Fibroblast of villous mesenchyme (primary cell): Measurements from ENCODE around the gene MSTN. TPM values are rescaled to one million over a fixed set of nuclear protein-coding genes. Genes with fewer than 3 reads are reported as not detected.
A peak's percentile ranks its signal among the peaks of the same experiment; 100 is the strongest.

Experiments
- DNase-seq: peaks from one replicate; pipeline ENCODE4 v3.0.0-alpha.2; 2010; ENCODE audit warnings: low read depth
- H3K4me3 ChIP-seq: 2 replicates; pipeline ENCODE4 v1.5.1; 2011; ENCODE audit warnings: low read depth, mild to moderate bottlenecking, low read length
- total RNA-seq: library from RNA; depleted of rRNA; stranded (reverse); fragments of >200 nt; gene quantifications from 2 replicates; pipeline ENCODE4 v1.2.3, GENCODE V29; 2012
- TF ChIP-seq, protein P1 (sequence below): IDR thresholded peaks from 2 replicates; pipeline ENCODE4 v1.5.1; 2012; ENCODE audit warnings: low read depth, mild to moderate bottlenecking, low read length; ENCODE audit not compliant: insufficient read depth

MSTN gene
- total RNA-seq, 1 donor: under 0.01 TPM

DNA sequence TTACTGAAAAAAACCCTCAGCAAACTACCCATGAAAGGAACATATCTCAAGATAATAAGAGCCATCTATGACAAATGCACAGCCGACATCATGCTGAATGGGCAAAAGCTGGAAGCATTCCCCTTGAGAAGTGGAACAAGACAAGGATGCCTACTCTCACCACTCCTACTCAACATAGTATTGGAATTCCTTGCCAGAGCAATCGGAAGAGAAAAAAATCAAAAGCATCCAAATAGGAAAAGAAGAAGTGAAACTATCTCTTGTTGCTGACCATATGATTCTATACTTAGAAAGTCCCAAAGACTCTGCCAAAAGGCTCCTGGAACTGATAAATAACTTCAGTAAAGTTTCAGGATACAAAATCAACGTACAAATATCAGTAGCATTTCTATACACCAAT, 40.6 kb upstream of the MSTN start:
- TF ChIP-seq, protein P1, sequence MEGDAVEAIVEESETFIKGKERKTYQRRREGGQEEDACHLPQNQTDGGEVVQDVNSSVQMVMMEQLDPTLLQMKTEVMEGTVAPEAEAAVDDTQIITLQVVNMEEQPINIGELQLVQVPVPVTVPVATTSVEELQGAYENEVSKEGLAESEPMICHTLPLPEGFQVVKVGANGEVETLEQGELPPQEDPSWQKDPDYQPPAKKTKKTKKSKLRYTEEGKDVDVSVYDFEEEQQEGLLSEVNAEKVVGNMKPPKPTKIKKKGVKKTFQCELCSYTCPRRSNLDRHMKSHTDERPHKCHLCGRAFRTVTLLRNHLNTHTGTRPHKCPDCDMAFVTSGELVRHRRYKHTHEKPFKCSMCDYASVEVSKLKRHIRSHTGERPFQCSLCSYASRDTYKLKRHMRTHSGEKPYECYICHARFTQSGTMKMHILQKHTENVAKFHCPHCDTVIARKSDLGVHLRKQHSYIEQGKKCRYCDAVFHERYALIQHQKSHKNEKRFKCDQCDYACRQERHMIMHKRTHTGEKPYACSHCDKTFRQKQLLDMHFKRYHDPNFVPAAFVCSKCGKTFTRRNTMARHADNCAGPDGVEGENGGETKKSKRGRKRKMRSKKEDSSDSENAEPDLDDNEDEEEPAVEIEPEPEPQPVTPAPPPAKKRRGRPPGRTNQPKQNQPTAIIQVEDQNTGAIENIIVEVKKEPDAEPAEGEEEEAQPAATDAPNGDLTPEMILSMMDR: no peak
- no peak for DNase-seq
- H3K4me3 ChIP-seq: no peak overlapping the region

DNA sequence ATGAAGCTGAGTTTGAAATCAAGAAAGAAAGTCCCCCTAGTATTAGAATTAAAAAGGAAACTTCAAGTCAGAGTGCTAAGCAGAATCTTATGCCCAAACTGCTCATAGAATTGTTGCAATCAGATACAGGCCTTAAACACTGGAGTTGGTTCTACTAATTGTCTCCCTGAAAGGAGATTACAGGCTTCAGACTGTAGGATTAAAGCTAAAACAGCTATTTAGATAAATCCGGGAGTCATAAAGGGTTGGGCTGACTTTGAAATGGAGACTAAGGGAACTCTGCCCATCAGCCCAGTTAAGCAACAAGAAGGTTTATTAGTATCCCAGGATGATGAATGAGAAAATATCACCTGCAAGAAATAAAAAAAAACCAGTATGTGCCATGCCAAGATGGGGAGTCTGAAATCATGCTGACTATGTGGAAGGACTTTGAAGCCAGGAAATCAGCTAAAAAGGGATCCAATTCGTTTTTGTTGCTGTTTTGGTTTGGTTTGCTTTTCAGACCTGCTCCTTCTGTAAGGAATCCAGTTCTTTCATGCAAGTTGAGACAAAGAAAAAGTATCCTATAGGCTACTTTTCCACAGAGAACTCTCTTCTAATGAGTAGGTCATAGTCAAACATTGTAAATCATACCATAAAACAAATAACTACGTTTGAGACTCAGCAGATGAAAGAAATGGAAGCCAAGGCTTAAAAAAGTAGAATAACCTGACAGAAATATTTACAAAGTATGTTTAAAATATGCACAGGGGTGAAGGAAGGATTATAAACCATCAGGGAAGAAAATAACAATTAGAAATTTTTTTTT, 37.6 kb upstream of the MSTN start:
- TF ChIP-seq, protein P1: no peak
- peak; percentile 14 for DNase-seq
- no peak overlapping the region for H3K4me3 ChIP-seq

DNA sequence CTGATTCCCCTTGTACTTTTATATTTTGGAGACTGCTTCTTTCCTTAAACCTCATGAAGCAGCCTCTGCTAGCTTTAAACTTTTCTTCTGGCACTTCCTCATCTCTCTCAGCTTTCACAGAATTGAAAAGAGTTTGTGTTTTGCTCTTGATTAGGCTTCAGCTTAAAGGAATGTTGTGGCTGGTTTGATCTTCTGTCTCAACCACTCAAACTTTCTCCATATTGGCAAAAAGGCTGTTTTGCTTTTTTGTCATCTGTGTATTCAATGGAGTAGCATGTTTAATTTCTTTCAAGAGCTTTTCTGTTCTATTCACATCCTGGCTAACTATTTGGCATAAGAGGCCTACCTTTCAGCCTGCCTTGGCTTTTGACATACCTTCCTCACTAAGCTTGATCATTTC, 36.3 kb upstream of the MSTN start:
- DNase-seq: no peak
- TF ChIP-seq, protein P1: no peak
- H3K4me3 ChIP-seq: no peak overlapping the region

DNA sequence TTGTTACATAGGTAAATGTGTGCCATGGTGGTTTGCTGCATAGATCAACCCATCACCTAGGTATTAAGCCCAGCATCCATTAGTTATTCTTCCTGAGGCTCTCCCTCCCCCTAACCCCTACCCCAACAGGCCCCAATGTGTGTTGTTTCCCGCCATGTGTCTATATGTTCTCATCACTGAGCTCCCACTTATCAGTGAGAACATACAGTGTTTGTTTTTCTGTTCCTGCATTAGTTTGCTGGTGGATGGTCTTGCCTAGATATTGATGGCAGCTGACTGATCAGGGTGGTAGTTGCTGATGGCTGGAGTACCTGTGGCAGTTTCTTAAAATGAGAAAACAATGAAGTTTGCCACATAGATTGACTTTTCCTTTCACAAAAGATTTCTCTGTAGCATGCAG, 34.6 kb upstream of the MSTN start:
- TF ChIP-seq, protein P1: no peak
- no peak overlapping the region for H3K4me3 ChIP-seq

DNA sequence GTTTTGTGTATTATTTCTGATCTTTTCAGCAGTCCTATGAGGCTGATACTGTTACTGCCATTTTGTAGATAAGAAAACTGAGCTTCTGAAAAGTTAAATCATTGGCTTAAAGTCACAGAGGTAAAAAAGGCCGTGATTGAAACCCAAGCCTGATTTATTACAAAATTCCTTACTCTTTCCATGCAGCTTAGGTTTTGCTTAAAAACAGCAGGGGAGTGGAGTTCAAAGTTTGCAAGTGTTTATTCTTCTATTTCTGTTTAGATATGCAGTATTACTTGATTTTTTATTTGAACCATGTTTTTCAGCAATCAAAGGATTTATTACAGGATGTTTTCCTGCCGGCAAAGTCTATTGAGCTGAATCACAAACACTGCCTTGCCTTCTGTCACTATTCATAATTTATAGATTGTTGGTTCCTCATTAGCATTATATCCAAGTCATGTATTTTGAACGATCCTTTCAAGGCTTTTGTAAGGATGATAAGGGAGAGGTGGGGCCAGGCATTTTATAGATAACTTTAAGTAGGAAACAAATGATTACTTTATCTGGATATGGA, 31.9 kb upstream of the MSTN start:
- TF ChIP-seq, protein P1: no peak
- DNase-seq: peak; percentile 45
- H3K4me3 ChIP-seq: no peak overlapping the region

More for the DNA sequence above, 34.6 kb upstream of the MSTN start:
- DNase-seq: no peak

DNA sequence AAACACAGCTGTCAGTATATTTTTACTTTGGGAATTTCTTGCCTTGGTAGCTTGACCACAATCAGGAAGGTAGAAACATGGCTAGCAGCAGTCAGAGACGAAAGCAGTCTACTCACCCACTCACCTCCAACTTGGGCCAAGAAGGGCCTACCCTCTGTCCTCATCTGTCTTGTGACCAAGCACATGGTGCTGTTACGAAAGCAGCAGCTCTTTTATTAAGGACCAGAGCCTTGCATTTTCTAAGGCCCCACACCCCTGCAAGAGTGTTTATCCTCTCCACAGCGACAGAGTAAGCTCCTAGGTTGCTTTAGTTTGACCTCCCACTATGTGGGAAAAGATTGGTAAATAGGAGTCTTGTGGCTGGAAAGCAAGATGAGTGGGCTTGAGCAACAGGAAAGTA, 31.3 kb upstream of the MSTN start:
- TF ChIP-seq, protein P1: no peak
- H3K4me3 ChIP-seq: no peak overlapping the region
- DNase-seq: peak; percentile 78

DNA sequence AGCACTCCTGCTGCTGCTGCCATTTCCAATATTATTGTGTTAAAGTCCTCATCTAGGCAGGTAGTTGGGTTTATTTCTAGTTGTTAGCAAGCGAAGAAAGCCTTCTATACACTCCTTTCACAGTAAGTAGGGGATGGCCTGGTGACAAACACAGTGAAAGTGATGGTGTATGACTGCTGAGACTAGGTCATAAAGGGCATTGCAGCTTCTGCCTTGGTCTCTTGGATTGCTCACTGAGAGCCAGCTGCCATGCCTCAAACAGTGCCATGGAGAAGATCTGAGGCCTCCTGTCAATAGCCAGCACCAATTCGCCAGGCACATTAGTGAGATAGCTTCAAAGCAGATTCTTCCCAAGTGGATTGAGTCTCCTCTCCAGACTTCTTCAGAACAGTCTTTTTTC, 27.6 kb upstream of the MSTN start:
- no peak for DNase-seq
- TF ChIP-seq, protein P1: no peak
- no peak overlapping the region for H3K4me3 ChIP-seq
